Uterus (tissue), 4 donors: ENCODE measurements around the gene TMEM219. TPM values are rescaled to one million over a fixed set of nuclear protein-coding genes. Genes with fewer than 3 reads are reported as not detected.

ENCODE experiments used
- DNase-seq, 2 donors: peaks; one replicate each; pipeline ENCODE4 v3.0.0-alpha.2; 2019 to 2020
- H3K27ac ChIP-seq, 2 donors: fragments of 200-600 bp; sonication (generic); 1 replicate in 1 of 2; 2 replicates in 1 of 2; pipeline ENCODE4 v1.5.1; 2016 to 2018
- H3K27me3 ChIP-seq, 2 donors: fragments of 200-600 bp; sonication (generic); one replicate each; pipeline ENCODE4 v1.5.1; 2018 to 2019; ENCODE audit warnings: control low read depth in 1 of 2
- H3K36me3 ChIP-seq, 2 donors: fragments of 200-600 bp; sonication (generic); one replicate each; pipeline ENCODE4 v1.5.1; 2019; ENCODE audit warnings: control low read depth in 1 of 2
- H3K4me1 ChIP-seq, 2 donors: fragments of 200-600 bp; sonication (generic); one replicate each; pipeline ENCODE4 v1.5.1; 2018 to 2019; ENCODE audit warnings: control low read depth in 1 of 2
- H3K4me3 ChIP-seq, 2 donors: fragments of 200-600 bp; sonication (generic); 1 replicate in 1 of 2; 2 replicates in 1 of 2; pipeline ENCODE4 v1.5.1; 2018 to 2019; ENCODE audit warnings: mild to moderate bottlenecking in 1 of 2
- H3K9me3 ChIP-seq, 2 donors: fragments of 200-600 bp; sonication (generic); one replicate each; pipeline ENCODE4 v1.5.1; 2019; ENCODE audit warnings: control low read depth in 1 of 2
- POLR2A ChIP-seq, 2 donors: fragments of 450-650 bp; IDR thresholded peaks; one replicate each; pipeline ENCODE4 v1.6.1; 2016; ENCODE audit warnings: antibody characterized with exemption in 2 of 2, mild to moderate bottlenecking in 1 of 2, moderate library complexity in 1 of 2
- intact Hi-C: fragments of 100-400 bp; cut with DNase I; formaldehyde crosslinking; loops from one replicate; pipeline ENCODE4 v1.15.1; 2023; ENCODE audit warnings: low total_unique reads
- total RNA-seq, 4 donors: library from RNA; depleted of rRNA in 3 of 4; stranded (reverse); fragments of >200 nt in 3 of 4; gene quantifications; one replicate each; pipeline versions ENCODE4 v1.1.0 to v1.2.4, GENCODE V29; 2014 to 2023
- TF ChIP-seq, protein P1 (sequence below), 4 experiments: fragments of 200-600 bp in 2 of 4; fragments of 450-650 bp in 2 of 4; sonication (generic) in 2 of 4; IDR thresholded peaks; one replicate each; pipeline ENCODE4 v1.5.1; 2016 to 2019; ENCODE audit warnings: antibody characterized with exemption in 4 of 4, mild to moderate bottlenecking in 2 of 4, moderate library complexity in 1 of 4
- donor health status: DM: yes; HTN: yes; CAD: no.

TMEM219 gene
- total RNA-seq, 4 donors from 2014 or later, result 38.6 to 82.3 (median 58.5) TPM

GRCh38 chr16:30006659-30007377 is 44.9 kb downstream of the TMEM219 start:
- no peak for TF ChIP-seq POLR2A (IDR thresholded peaks at IDR 0.05)
- TF ChIP-seq, protein P1, sequence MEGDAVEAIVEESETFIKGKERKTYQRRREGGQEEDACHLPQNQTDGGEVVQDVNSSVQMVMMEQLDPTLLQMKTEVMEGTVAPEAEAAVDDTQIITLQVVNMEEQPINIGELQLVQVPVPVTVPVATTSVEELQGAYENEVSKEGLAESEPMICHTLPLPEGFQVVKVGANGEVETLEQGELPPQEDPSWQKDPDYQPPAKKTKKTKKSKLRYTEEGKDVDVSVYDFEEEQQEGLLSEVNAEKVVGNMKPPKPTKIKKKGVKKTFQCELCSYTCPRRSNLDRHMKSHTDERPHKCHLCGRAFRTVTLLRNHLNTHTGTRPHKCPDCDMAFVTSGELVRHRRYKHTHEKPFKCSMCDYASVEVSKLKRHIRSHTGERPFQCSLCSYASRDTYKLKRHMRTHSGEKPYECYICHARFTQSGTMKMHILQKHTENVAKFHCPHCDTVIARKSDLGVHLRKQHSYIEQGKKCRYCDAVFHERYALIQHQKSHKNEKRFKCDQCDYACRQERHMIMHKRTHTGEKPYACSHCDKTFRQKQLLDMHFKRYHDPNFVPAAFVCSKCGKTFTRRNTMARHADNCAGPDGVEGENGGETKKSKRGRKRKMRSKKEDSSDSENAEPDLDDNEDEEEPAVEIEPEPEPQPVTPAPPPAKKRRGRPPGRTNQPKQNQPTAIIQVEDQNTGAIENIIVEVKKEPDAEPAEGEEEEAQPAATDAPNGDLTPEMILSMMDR (IDR thresholded peaks at IDR 0.05), result no peak
- Histone ChIP-seq H3K27me3 (peaks cover 13 to 21% of the 10 kb centered on the region in 2 donors), H3K36me3 (no peaks in the 10 kb centered on the region), H3K4me1 (peaks cover 0 to 17% of the 10 kb centered on the region in 2 donors), H3K4me3 (no peak overlapping the region), H3K27ac (no peak overlapping the region), H3K9me3 (no peaks in the 10 kb centered on the region)
- intact Hi-C loops, result no loop called here
- DNase-seq, result no peak

DNA sequence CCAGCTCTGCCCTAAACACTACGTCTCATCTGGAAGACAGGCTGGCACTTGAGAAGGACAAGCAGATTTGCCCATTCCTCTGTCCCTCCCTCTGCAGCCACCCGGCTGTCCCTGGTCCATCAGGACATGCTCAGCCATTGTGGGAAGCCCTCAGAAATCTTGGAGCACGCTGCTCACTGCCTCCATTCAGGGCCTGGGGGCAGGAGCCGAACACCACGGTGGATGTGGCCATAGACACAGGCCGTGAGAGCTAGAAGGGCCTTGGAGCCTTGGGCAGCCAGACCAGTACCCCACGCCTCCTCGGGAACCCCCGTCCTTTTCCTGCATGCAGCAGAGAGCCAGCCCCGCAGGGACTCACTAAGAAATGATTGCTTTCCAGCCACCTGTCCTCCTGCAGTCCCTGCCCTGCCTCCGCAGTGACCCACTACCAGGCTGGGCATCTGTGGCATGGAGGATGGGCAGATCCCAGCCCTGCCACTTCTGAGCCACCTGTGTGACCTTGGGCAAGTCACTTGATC is 45.6 kb downstream of the TMEM219 start:
- H3K4me1 ChIP-seq, result peaks cover 0 to 17% of the 10 kb centered on the region in 2 donors
- peaks cover 13 to 24% of the 10 kb centered on the region in 2 donors for H3K27me3 ChIP-seq
- H3K36me3 ChIP-seq, result no peaks in the 10 kb centered on the region
- no peak overlapping the region for H3K4me3 ChIP-seq
- H3K27ac ChIP-seq, result no peak overlapping the region
- TF ChIP-seq, protein P1 (IDR thresholded peaks at IDR 0.05), result no peak
- no peak for TF ChIP-seq POLR2A (IDR thresholded peaks at IDR 0.05)
- no peaks in the 10 kb centered on the region for H3K9me3 ChIP-seq
- no peak for DNase-seq
- intact Hi-C loops, result no loop called here

GRCh38 chr16:30009085-30009862 is 47.4 kb downstream of the TMEM219 start:
- Histone ChIP-seq H3K9me3 (no peaks in the 10 kb centered on the region), H3K27ac (no peak overlapping the region), H3K27me3 (peaks cover 13 to 24% of the 10 kb centered on the region in 2 donors), H3K4me3 (no peak overlapping the region), H3K4me1 (peaks cover 0 to 17% of the 10 kb centered on the region in 2 donors), H3K36me3 (no peaks in the 10 kb centered on the region)
- DNase-seq, result no peak
- intact Hi-C loops, result no loop called here
- TF ChIP-seq, protein P1 (IDR thresholded peaks at IDR 0.05), result no peak

DNA sequence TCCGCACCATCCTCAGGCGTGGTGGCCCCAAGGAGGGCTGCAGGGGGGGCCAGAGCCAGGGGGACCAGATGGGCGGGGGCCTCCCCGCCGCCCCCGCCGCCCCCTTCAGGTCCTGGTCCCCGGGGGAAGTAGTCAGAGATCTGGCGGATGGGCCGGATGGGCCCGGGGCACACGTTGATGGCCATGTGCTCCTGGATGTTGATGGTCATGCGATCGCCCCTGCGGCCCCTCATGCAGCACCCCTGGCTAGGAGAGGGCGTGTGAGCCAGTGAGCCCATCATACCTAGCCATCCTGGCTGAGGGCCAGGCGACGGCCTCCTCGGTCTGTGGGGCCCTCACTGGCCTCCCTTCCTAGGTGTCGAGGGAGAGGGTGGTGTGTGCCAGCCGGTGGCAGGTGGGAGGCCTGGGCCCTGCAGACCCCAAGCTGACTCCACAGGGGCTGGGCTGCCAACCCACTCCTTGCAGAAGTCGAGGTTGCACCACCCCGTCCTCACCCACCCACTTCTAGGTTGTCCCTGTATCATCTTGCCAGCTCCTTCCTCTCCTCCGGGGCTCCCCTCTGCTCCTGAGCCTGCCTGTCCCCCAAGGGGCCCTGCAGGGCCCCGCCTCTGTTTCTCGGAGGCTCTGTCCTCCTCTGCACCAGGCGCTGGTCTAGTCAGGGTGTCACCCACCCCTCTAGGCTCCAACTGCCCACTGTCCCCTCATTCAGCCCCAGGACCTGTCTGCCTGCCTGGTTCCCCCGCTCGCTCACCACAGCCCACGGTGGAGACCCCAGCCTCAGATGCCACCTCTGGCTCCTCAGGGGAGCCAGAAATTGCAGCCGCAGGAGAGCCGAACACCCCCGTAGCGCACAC is 48.3 kb downstream of the TMEM219 start:
- no peaks in the 10 kb centered on the region for H3K9me3 ChIP-seq
- H3K4me3 ChIP-seq, result peak overlapping the region in 1 of 2 donors; percentile 31
- H3K36me3 ChIP-seq, result no peaks in the 10 kb centered on the region
- intact Hi-C loops, result no loop called here
- no peak for DNase-seq
- TF ChIP-seq, protein P1 (IDR thresholded peaks at IDR 0.05), result no peak
- no peak for TF ChIP-seq POLR2A (IDR thresholded peaks at IDR 0.05)
- no peak overlapping the region for H3K27ac ChIP-seq
- peaks cover 13 to 24% of the 10 kb centered on the region in 2 donors for H3K27me3 ChIP-seq
- H3K4me1 ChIP-seq, result peaks cover 0 to 17% of the 10 kb centered on the region in 2 donors
